Bronchial epithelial cell (primary cell): ENCODE data around the gene GCGR. TPM values are rescaled to one million over a fixed set of nuclear protein-coding genes. Genes with fewer than 3 reads are reported as not detected.

Experiments used
- DNase-seq: peaks from one replicate; pipeline ENCODE4 v3.0.0-alpha.2; 2010; ENCODE audit warnings: low read depth
- FAIRE-seq: peaks from 2 replicates; lab custom pipeline; 2011; peaks lifted over from hg19 to GRCh38; lab: Jason Lieb, UNC
- H3K27me3 ChIP-seq: 2 replicates; pipeline ENCODE4 v1.5.1; 2011; ENCODE audit warnings: low read length; ENCODE audit not compliant: control insufficient read depth, insufficient read depth
- H3K36me3 ChIP-seq: 2 replicates; pipeline ENCODE4 v1.5.1; 2011; ENCODE audit warnings: low read length; ENCODE audit not compliant: control insufficient read depth, insufficient read depth
- H3K4me3 ChIP-seq: 2 replicates; pipeline ENCODE4 v1.5.1; 2011; ENCODE audit warnings: mild to moderate bottlenecking, low read depth, low read length, control low read depth
- CTCF ChIP-seq: IDR thresholded peaks from 2 replicates; pipeline ENCODE4 v1.5.1; 2011; ENCODE audit warnings: mild to moderate bottlenecking, moderate library complexity, low read length, control low read depth, inconsistent platforms; ENCODE audit not compliant: insufficient read depth, severe bottlenecking
- total RNA-seq: library from RNA; depleted of rRNA; stranded (reverse); fragments of >200 nt; gene quantifications from 2 replicates; pipeline ENCODE4 v1.2.1, GENCODE V29; 2014

GCGR gene
- total RNA-seq, result not detected in 2 replicates

GRCh38 chr17:81803728-81804558 is at the start of gene GCGR:
Gene GCGR (plus strand): TSS chr17:81804150. CDS start chr17:81809019, 4,869 bp downstream.
- Histone ChIP-seq H3K36me3 (no peaks in the 10 kb centered on the region), H3K27me3 (peaks cover 37% of the 10 kb centered on the region), H3K4me3 (no peak within 1 kb of the TSS)
- FAIRE-seq (no peak), DNase-seq (no peak)
- TF ChIP-seq CTCF, result no peak

- FAIRE-seq, result no peak
Observed at GRCh38 chr17:81792675-81793615, 11.0 kb upstream of the GCGR start.

DNA sequence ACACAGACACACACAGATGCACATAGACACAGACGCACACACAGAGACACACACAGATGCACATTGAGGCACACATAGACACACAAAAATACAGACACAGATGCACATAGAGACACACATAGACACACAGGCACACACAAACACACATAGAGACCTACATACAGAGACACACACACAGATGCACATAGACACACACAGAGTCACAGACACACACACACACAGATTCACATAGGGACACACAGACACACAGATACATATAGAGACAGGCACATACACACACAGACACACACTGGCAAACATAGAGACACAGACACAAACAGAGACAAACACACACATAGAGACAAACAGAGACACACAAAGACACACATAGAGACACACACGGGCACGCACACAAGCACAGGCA is 9.9 kb upstream of the GCGR start:
- H3K4me3 ChIP-seq, result no peak overlapping the region
- no peaks in the 10 kb centered on the region for H3K36me3 ChIP-seq
- FAIRE-seq, result no peak
- H3K27me3 ChIP-seq, result no peaks in the 10 kb centered on the region
- no peak for TF ChIP-seq CTCF
- DNase-seq, result no peak

More at GRCh38 chr17:81792675-81793615, 11.0 kb upstream of the GCGR start:
- DNase-seq, result no peak
- Histone ChIP-seq H3K4me3 (no peak overlapping the region), H3K27me3 (no peaks in the 10 kb centered on the region), H3K36me3 (no peaks in the 10 kb centered on the region)
- no peak for TF ChIP-seq CTCF

- Histone ChIP-seq H3K36me3 (no peaks in the 10 kb centered on the region), H3K4me3 (no peak overlapping the region), H3K27me3 (no peaks in the 10 kb centered on the region)
- no peak for TF ChIP-seq CTCF
- DNase-seq, result no peak
- FAIRE-seq, result no peak
Observed at GRCh38 chr17:81794509-81794908, 9.4 kb upstream of the GCGR start.

DNA sequence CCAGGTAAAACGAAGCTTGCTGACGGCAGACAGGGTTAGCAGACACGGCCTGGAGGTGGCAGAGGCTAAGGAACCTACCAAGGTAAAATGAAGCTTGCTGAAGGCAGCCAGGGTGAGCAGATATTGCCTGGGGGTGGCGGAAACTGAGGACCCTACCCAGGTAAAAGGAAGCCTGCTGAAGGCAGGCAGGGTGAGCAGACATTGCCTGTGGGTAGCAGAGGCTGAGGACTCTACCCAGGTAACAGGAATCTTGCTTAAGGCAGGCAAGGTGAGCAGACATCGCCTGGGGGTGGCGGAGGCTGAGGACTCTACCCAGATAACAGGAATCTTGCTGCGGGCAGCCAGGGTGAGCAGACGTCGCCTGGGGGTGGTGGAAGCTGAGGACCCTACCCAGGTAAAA is 2.6 kb upstream of the GCGR start:
- Histone ChIP-seq H3K27me3 (peaks cover 27% of the 10 kb centered on the region), H3K4me3 (no peak overlapping the region), H3K36me3 (no peaks in the 10 kb centered on the region)
- no peak for TF ChIP-seq CTCF
- FAIRE-seq (peak; percentile 89), DNase-seq (no peak)
